ENCODE measurements around the gene LDLRAD1. TPM values are rescaled to one million over a fixed set of nuclear protein-coding genes. Genes with fewer than 3 reads are reported as not detected.

The LDLRAD1 gene
- polyA plus RNA-seq, 4 donors = 0.09 to 0.10 TPM; not detected in 2

Other genes starting within 250 kb of the LDLRAD1 start
- gene NDC1, start 179.9 kb downstream of the LDLRAD1 start, polyA plus RNA-seq (ENCODE audit: insufficient read length in 4 of 4) = 10 to 100 TPM; 24.3 to 35.0 (median 29.7) TPM
- gene YIPF1, start 128.4 kb downstream of the LDLRAD1 start, polyA plus RNA-seq (ENCODE audit: insufficient read length in 4 of 4) = 10 to 100 TPM; 18.1 to 37.3 (median 35.2) TPM
- gene DIO1, start 124.0 kb downstream of the LDLRAD1 start, polyA plus RNA-seq (ENCODE audit: insufficient read length in 4 of 4) = 1 to 10 TPM in 3 of 4 donors, under 1 TPM in 1; 0.50 to 9.7 (median 4.6) TPM
- gene IFT25, start 72.5 kb downstream of the LDLRAD1 start, polyA plus RNA-seq (ENCODE audit: insufficient read length in 4 of 4) = 10 to 100 TPM; 40.4 to 59.8 (median 50.3) TPM
- gene LRRC42, start 71.8 kb downstream of the LDLRAD1 start, polyA plus RNA-seq (ENCODE audit: insufficient read length in 4 of 4) = 10 to 100 TPM; 34.9 to 45.8 (median 43.5) TPM
- gene TMEM59, start 35.0 kb upstream of the LDLRAD1 start, polyA plus RNA-seq (ENCODE audit: insufficient read length in 4 of 4) = 100 to 1,000 TPM; 290 to 379 (median 340) TPM
- 10 to 100 TPM in 1 of 4 donors, 1 to 10 TPM in 3; 8.6 to 10.3 (median 9.1) TPM for gene TCEANC2, start 35.4 kb upstream of the LDLRAD1 start, polyA plus RNA-seq (ENCODE audit: insufficient read length in 4 of 4)
- under 1 TPM in 1 of 4 donors, not detected in 3; 0.06 TPM for gene CDCP2, start 134.8 kb upstream of the LDLRAD1 start, polyA plus RNA-seq (ENCODE audit: insufficient read length in 4 of 4)
- 1 to 10 TPM; 6.9 to 8.1 (median 7.7) TPM for gene CYB5RL, start 181.8 kb upstream of the LDLRAD1 start, polyA plus RNA-seq (ENCODE audit: insufficient read length in 4 of 4)
- 10 to 100 TPM; 54.6 to 83.2 (median 76.4) TPM for gene MRPL37, start 182.0 kb upstream of the LDLRAD1 start, polyA plus RNA-seq (ENCODE audit: insufficient read length in 4 of 4)

Data from left renal pelvis (tissue), 4 donors.